Keratinocyte (primary cell): Measurements from ENCODE around the gene OR10A7.

Experiments
- EZH2 ChIP-seq: IDR thresholded peaks from one replicate; pipeline ENCODE4 v1.6.1; 2012; ENCODE audit warnings: inconsistent platforms, mild to moderate bottlenecking, low read length, moderate library complexity
- TF ChIP-seq, protein P1 (sequence below), 3 experiments: IDR thresholded peaks in 1 of 3; conservative IDR thresholded peaks in 1 of 3; optimal IDR thresholded peaks in 1 of 3; 2 replicates in 2 of 3; 3 replicates in 1 of 3; pipeline versions ENCODE3 to v1.5.1; 2011; ENCODE audit warnings: low read length in 3 of 3, mild to moderate bottlenecking in 3 of 3, moderate library complexity in 2 of 3, control low read depth in 1 of 3, inconsistent platforms in 1 of 3; ENCODE audit not compliant: insufficient read depth in 2 of 3; ENCODE audit errors: extremely low read depth in 1 of 3

DNA sequence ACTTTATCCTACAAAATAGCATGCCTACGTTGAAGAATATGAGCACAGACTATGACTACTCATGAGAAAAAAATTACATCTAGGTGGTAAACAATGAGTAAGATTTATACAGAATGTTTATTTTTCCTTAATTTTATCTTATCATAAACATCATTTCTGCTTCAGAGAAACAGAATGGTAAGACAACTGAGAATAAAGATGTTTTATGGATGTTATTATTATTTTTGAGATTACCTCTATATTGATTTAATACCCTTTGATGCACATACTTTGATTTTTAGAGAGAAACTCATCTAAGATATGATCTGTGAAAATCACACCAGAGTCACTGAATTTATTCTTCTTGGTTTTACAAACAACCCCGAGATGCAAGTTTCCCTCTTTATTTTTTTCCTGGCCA lies at the start of gene OR10A7:
- TF ChIP-seq, protein P1, sequence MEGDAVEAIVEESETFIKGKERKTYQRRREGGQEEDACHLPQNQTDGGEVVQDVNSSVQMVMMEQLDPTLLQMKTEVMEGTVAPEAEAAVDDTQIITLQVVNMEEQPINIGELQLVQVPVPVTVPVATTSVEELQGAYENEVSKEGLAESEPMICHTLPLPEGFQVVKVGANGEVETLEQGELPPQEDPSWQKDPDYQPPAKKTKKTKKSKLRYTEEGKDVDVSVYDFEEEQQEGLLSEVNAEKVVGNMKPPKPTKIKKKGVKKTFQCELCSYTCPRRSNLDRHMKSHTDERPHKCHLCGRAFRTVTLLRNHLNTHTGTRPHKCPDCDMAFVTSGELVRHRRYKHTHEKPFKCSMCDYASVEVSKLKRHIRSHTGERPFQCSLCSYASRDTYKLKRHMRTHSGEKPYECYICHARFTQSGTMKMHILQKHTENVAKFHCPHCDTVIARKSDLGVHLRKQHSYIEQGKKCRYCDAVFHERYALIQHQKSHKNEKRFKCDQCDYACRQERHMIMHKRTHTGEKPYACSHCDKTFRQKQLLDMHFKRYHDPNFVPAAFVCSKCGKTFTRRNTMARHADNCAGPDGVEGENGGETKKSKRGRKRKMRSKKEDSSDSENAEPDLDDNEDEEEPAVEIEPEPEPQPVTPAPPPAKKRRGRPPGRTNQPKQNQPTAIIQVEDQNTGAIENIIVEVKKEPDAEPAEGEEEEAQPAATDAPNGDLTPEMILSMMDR (optimal IDR thresholded peaks at IDR 0.05 in 1 of 3, IDR thresholded peaks at IDR 0.05 in 1 of 3, conservative IDR thresholded peaks at IDR 0.05 in 1 of 3; ENCODE audit: extremely low read depth in 1 of 3, insufficient read depth in 2 of 3, low read length in 3 of 3), result no peak
- TF ChIP-seq EZH2, result no peak
